ENCODE measurements around the gene FOXJ3.

The FOXJ3 gene

DNA sequence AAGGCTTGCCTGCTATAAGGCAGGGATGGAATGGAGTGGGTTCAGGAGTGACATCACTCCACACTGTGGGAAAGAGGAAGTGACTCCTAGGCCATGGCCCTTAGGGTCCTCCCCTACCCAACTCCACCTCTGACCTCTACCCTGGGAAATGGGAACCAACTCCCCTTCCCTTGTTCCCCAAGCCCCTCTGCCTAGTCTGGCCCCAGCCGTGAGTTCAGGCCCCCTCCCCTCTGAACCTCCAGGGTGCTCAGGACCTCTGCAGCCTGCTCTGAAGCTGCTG, 166.7 kb downstream of the FOXJ3 start:
- TF ChIP-seq, protein P1, sequence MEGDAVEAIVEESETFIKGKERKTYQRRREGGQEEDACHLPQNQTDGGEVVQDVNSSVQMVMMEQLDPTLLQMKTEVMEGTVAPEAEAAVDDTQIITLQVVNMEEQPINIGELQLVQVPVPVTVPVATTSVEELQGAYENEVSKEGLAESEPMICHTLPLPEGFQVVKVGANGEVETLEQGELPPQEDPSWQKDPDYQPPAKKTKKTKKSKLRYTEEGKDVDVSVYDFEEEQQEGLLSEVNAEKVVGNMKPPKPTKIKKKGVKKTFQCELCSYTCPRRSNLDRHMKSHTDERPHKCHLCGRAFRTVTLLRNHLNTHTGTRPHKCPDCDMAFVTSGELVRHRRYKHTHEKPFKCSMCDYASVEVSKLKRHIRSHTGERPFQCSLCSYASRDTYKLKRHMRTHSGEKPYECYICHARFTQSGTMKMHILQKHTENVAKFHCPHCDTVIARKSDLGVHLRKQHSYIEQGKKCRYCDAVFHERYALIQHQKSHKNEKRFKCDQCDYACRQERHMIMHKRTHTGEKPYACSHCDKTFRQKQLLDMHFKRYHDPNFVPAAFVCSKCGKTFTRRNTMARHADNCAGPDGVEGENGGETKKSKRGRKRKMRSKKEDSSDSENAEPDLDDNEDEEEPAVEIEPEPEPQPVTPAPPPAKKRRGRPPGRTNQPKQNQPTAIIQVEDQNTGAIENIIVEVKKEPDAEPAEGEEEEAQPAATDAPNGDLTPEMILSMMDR (IDR thresholded peaks at IDR 0.05; ENCODE audit: extremely low read depth, missing control alignments), result no peak
- no peak for DNase-seq (ENCODE audit: low spot score)

DNA sequence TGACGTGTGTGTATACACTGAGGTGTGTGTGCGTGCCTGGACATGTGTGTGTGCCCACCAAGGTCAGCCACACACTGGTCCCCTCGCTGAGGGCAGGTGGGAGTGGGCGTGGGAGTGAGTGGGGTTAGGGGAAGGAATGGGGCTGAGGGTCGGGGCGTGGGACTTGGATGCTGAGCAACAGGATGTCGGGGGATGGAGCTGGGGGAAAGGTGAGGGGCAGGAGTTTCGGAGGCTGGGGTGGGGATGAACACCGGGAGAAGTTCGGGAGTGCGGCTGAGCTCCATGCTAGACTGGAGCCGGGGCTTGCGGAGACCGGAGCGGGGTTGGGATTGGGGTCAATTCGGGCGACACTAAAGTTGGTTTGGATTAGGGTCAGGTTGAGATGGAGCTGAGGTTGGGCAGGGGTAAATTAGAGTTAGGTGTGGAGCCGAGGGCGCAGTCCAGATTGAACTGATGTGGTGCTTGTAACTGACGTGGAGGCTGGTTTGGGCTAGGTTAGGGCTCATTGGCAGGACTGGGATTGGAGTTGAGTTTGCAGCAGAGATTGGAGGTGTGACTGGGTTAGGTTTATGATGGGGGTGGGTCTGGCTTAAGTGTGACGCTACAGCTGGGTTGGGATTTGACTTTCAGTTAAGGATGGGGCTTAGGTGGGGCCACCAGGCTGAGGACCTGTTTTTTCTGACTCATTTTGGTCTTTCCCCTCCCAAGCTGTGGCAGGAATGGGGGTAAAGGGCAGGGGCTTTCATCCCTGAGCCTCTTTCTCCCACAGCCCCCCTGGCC, 167.2 kb downstream of the FOXJ3 start:
- no peak for DNase-seq (ENCODE audit: low spot score)
- TF ChIP-seq, protein P1 (IDR thresholded peaks at IDR 0.05; ENCODE audit: extremely low read depth, missing control alignments), result no peak

DNA sequence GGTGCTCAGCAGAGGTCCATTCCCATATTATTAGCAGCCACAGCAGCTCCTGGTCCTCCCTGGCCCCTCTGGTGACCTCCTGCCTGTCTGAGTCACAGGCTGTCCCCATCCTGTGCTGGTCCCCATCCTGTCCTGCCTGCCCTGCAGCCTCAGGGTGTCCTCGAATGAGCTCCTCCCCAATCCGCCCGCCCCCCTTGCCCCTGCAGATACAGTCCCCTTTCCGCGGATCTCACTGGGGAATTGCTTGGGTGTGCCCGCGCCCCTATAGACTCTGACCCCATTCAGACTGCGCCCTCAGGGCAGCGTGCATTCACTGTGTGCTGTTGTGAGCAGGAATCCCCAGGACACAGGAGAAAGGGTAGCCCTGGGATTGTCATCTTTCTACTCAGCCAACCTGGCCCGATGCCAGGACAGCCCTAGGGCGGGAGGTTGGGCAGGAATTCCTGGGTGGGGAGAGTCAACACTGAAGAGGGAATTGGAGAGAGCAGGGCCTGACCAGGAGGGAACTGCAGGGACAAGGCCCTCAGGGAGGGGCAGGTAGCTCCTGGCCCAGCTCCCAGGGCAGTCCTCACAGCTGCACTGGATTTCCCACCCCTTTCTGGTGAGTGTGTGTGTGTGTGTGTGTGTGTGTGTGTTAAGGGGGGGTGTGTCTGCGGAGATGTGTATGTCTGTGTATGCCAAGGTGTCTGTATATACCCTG, 169.4 kb downstream of the FOXJ3 start:
- DNase-seq (ENCODE audit: low spot score), result no peak
- TF ChIP-seq, protein P1 (IDR thresholded peaks at IDR 0.05; ENCODE audit: extremely low read depth, missing control alignments), result no peak

DNA sequence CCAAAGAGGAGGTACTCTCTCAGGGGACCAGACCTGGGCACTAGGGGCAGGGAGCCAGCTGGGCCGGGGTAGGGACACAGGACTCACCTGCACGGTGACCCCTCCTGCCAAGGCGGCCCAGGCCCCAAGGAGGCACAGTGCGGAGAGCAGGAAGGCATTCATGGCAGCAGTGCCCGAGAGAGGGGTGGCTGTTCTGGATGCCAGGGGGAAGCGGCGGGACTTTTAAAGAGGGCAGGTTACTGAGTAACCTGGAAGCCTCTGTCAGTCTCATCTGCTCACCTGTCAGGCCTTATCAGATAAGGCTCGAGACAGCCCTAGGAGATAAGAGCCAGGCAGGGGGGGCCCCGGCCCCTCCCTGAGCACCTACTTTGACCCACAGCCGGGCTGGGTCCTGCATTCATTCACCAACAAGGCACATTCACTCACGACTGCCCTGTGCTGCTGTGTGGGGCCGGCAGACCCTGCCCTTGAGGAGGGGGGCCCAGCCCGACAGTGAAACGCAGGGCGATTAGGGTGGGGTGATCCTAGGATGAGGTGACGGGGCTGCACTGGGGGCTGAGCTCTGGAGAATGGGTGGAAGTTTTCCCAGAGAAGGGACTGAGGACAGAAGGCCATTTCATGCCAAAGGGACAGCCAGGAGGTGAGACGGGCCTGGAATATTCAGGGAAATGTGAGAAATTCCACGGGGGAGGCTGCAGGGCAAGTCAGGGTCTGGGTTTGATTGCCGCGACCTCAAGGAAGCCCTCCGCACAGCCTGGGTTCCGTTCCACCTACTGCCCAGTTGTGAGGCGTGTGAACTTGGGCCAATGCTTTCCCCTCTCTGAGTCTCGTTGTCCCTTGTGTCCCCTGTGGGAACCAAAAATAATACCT, 170.2 kb downstream of the FOXJ3 start, which contains the start of gene GUCA2A:
Gene GUCA2A, minus strand, starts transcription at position 195 of the 870 bp plus-strand sequence. Its CDS starts 33 bp downstream, at position 162.
- TF ChIP-seq, protein P1 (IDR thresholded peaks at IDR 0.05; ENCODE audit: extremely low read depth, missing control alignments), result no peak
- DNase-seq (ENCODE audit: low spot score), result no peak

DNA sequence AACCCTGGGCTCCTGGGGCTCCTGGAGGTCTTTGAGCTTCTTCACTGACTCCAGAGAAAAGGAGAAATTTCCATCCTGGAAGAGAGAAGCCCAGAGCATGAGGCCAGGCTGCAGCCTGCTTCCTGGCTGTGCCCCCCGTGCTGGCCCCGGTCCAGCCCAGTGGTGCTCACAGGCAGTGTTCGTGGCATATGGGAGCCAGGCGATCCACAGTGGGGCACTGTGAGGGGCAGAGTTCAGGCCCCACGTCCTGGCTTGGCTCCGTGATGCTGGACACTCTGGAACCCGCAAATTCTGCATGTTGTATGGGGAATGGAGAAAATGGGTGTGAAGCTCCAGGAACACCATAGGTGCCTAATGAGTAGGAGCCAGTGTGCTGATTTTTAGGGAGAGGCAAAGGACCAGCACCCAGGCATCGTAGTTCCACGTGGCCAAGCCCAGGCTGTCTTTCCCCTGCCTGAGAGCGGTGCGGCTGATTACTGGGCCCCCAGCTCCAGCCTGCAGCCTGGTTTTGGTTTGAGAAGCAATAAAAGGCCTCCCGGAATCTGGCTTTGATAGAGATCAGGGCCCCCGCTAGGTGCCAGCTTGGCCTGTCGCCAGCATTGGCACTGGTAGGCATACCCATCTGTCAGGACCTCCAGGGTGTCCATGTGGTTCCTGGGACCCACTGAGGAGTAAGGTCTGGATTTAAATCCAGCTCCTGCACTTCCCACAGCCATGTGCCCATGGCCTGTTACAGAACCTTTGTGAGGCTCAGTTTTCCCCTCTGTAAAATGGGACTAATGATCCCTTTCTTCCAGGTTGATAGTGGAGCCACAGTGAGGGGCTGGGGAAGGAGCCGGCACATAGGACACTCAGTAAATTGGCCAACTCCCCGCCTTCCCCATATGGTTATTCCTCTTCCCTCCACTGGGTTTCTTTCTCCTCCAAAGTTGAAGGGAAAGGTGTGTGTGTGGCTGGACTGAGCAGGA, 171.2 kb downstream of the FOXJ3 start:
- TF ChIP-seq, protein P1 (IDR thresholded peaks at IDR 0.05; ENCODE audit: extremely low read depth, missing control alignments), result no peak
- no peak for DNase-seq (ENCODE audit: low spot score)

DNA sequence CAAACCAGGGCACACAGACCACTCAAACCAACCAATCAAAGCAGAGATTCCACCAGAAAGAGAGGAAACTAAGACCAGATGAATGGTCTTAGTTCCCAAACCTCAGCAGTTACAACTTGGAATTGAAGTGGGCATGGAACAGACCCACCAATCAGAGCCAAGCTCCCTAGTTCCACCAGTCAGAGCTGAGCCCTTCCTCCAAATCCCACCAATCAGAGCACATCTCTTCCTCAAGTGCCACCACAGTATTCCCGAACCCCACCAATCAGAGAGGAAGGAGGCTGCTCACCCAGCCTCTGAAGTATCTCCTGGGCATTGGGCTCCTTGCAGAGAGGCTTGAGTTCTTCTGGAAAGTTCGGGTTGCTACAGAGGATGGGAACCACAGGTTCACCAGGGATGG, 171.9 kb downstream of the FOXJ3 start:
- no peak for DNase-seq (ENCODE audit: low spot score)
- TF ChIP-seq, protein P1 (IDR thresholded peaks at IDR 0.05; ENCODE audit: extremely low read depth, missing control alignments), result no peak

Data from GM20000 (cell line).